B cell (primary cell): ENCODE measurements around the gene PRELID1. TPM values are rescaled to one million over a fixed set of nuclear protein-coding genes. Genes with fewer than 3 reads are reported as not detected.

Experiments used
- ATAC-seq: fragments of 200-7000 bp; cut with Tn5 transposase; one replicate; pipeline ENCODE4 v1.10.0; 2021; ENCODE audit warnings: low read depth, mild to moderate bottlenecking, moderate number of reproducible peaks, moderate library complexity
- CTCF ChIA-PET: fragments of 350-600 bp; sonication (Branson Sonifier 250); formaldehyde crosslinking; loops from one replicate; lab custom pipeline; 2021; ENCODE audit warnings: antibody characterized with exemption, inconsistent platforms; lab: Charles Lee
- POLR2A ChIA-PET: fragments of 350-600 bp; sonication (Branson Sonifier 250); formaldehyde crosslinking; loops from one replicate; lab custom pipeline; 2021; ENCODE audit warnings: antibody characterized with exemption; lab: Charles Lee
- DNase-seq: peaks from one replicate; pipeline ENCODE4 v3.0.0; 2013
- H2AFZ ChIP-seq: 2 replicates; pipeline ENCODE4 v1.6.1; 2012; ENCODE audit warnings: mild to moderate bottlenecking, low read depth, low read length; ENCODE audit not compliant: insufficient read depth, poor library complexity, severe bottlenecking
- H3K27ac ChIP-seq, 2 donors: 1 replicate in 1 of 2; 2 replicates in 1 of 2; pipeline ENCODE4 v1.5.1; 2012 to 2013; ENCODE audit warnings: low read length in 2 of 2, mild to moderate bottlenecking in 2 of 2, moderate library complexity in 1 of 2
- H3K27me3 ChIP-seq, 4 experiments: fragments of 200-600 bp in 1 of 4; sonication (generic) in 1 of 4; replicated peaks in 1 of 4; 1 replicate in 2 of 4; 2 replicates in 2 of 4; pipeline versions ENCODE4 v1.6.1 to v1.7.0; 2013 to 2016; ENCODE audit warnings: low read length in 3 of 4, mild to moderate bottlenecking in 2 of 4, mixed read lengths in 1 of 4, moderate library complexity in 1 of 4; ENCODE audit not compliant: insufficient read depth in 4 of 4, control insufficient read depth in 3 of 4; ENCODE audit errors: control extremely low read depth in 1 of 4
- H3K36me3 ChIP-seq, 2 experiments: replicated peaks in 1 of 2; 1 replicate in 1 of 2; 2 replicates in 1 of 2; pipeline versions ENCODE4 v1.6.1 to v1.7.1; 2013; ENCODE audit warnings: low read length in 1 of 2; ENCODE audit not compliant: insufficient read depth in 2 of 2, control insufficient read depth in 1 of 2; ENCODE audit errors: control extremely low read depth in 1 of 2, extremely low read depth in 1 of 2
- H3K4me1 ChIP-seq, 2 donors: fragments of 200-600 bp in 1 of 2; sonication (generic) in 1 of 2; 1 replicate in 1 of 2; 2 replicates in 1 of 2; pipeline versions ENCODE4 v1.5.1 to v1.6.1; 2013 to 2017; ENCODE audit warnings: low read length in 2 of 2; ENCODE audit not compliant: control insufficient read depth in 2 of 2, insufficient read depth in 2 of 2
- H3K4me2 ChIP-seq: replicated peaks from 2 replicates; pipeline ENCODE3; 2012; ENCODE audit warnings: mild to moderate bottlenecking, low read depth, low read length; ENCODE audit not compliant: poor library complexity, severe bottlenecking
- H3K4me3 ChIP-seq, 5 experiments: fragments of 200-600 bp in 1 of 5; sonication (generic) in 1 of 5; 1 replicate in 3 of 5; 2 replicates in 2 of 5; pipeline versions ENCODE4 v1.5.1 to v1.7.0; 2011 to 2016; ENCODE audit warnings: low read length in 4 of 5, mild to moderate bottlenecking in 4 of 5, low read depth in 2 of 5, control low read depth in 1 of 5, moderate library complexity in 1 of 5; ENCODE audit not compliant: insufficient read depth in 1 of 5; ENCODE audit errors: control extremely low read depth in 1 of 5, extremely low read depth in 1 of 5
- H3K79me2 ChIP-seq: fragments of 200-600 bp; sonication (generic); one replicate; pipeline ENCODE4 v1.6.0; 2016; ENCODE audit warnings: low read length; ENCODE audit not compliant: control insufficient read depth, insufficient read depth
- H3K9ac ChIP-seq: fragments of 200-600 bp; sonication (generic); 2 replicates; pipeline ENCODE4 v1.6.1; 2017; ENCODE audit warnings: mild to moderate bottlenecking, low read length, moderate library complexity
- H3K9me3 ChIP-seq, 3 donors: one replicate each; pipeline versions ENCODE4 v1.6.1 to v1.7.1; 2013; ENCODE audit warnings: low read length in 2 of 3; ENCODE audit not compliant: control insufficient read depth in 2 of 3, insufficient read depth in 1 of 3; ENCODE audit errors: control extremely low read depth in 1 of 3
- H4K20me1 ChIP-seq: 2 replicates; pipeline ENCODE4 v1.6.0; 2012; ENCODE audit warnings: mild to moderate bottlenecking, low read length; ENCODE audit not compliant: insufficient read depth, control insufficient read depth, poor library complexity, severe bottlenecking
- H3K27ac Mint-ChIP-seq: one replicate; pipeline ENCODE4 v1.8.0; 2021; ENCODE audit warnings: mixed read lengths
- H3K27me3 Mint-ChIP-seq: one replicate; pipeline ENCODE4 v1.8.0; 2021; ENCODE audit warnings: mixed read lengths
- H3K4me1 Mint-ChIP-seq: one replicate; pipeline ENCODE4 v1.8.0; 2021; ENCODE audit warnings: mixed read lengths
- H3K4me3 Mint-ChIP-seq: one replicate; pipeline ENCODE4 v1.8.0; 2021; ENCODE audit warnings: mixed read lengths
- H3K9me3 Mint-ChIP-seq: one replicate; pipeline ENCODE4 v1.8.0; 2022; ENCODE audit warnings: mixed read lengths; ENCODE audit not compliant: insufficient read depth
- EZH2 ChIP-seq: IDR thresholded peaks from 2 replicates; pipeline ENCODE4 v1.6.1; 2012; ENCODE audit warnings: borderline replicate concordance, low read depth, mild to moderate bottlenecking, moderate library complexity, low read length; ENCODE audit not compliant: insufficient read depth, poor library complexity, severe bottlenecking
- WGBS: methylation state at CpG from one replicate; pipeline ENCODE4 v1.1.5; 2013; ENCODE audit warnings: missing lambda C conversion rate; ENCODE audit not compliant: insufficient coverage; 5-methylcytosine and 5-hydroxymethylcytosine counted together
- intact Hi-C: fragments of 100-400 bp; cut with micrococcal nuclease; formaldehyde crosslinking; loops from one replicate; pipeline ENCODE4 v1.10.0; 2022
- polyA plus RNA-seq: library from polyadenylated mRNA; depleted of rRNA; stranded (reverse); fragments of >200 nt; gene quantifications from 2 replicates; pipeline ENCODE4 v1.2.3, GENCODE V29; 2012
- total RNA-seq, 2 donors: library from RNA; stranded (reverse); fragments of 120-200 nt in 1 of 2; gene quantifications; 1 replicate in 1 of 2; 2 replicates in 1 of 2; pipeline versions ENCODE4 v1.2.3 to v1.2.4, GENCODE V29; 2013 to 2022
- TF ChIP-seq, protein P1 (sequence below): fragments of 200-600 bp; IDR thresholded peaks from one replicate; pipeline ENCODE4 v1.8.0; 2022; ENCODE audit warnings: antibody characterized with exemption, mild to moderate bottlenecking

Gene PRELID1
- total and polyA plus RNA-seq, 2 donors (not counting 1 experiment from before 2014, with no cell fraction given): 71.7 to 86.8 TPM

DNA sequence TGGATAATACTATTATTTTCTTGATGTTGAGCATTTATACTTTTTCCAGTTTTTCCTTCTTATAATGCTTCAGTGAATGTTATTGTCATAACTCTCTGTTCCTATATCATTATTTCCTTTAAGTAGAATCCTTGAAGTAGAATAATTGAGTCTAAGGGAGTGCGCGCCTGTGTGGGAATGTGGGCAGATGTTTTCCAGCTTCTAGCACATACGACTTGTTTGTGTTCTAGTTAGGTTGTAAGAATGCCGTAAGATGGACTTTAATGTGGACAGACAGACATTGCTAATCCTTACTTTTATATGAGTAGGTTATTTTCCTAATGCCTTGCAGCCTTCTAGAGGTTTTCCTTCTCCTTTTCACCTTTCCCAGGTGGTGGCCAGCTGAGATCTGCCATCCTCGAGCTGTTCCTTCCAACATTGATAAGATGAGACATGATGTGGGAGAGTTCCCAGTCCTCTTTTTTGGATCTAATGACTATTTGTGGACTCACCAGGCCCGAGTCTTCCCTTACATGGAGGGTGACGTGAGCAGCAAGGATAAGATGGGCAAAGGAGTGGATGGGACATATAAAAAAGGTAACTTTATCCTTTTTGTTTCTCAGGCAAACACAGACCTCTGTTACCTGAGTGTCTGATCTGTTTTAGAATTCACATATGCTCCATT, 34.2 kb upstream of the PRELID1 start:
- no peak overlapping the region for H3K27ac ChIP-seq
- no peak overlapping the region for H3K4me2 ChIP-seq
- Mint-ChIP-seq H3K4me3 (no peak overlapping the region), H3K9me3 (no peaks in the 10 kb centered on the region), H3K27ac (no peak overlapping the region), H3K27me3 (no peaks in the 10 kb centered on the region), H3K4me1 (no peaks in the 10 kb centered on the region)
- H4K20me1 ChIP-seq: peaks cover 18% of the 10 kb centered on the region
- H3K36me3 ChIP-seq: peaks cover 6 to 90% of the 10 kb centered on the region in 2 experiments
- DNase-seq: no peak
- intact Hi-C loops: no loop called here
- H3K79me2 ChIP-seq: peaks cover 10% of the 10 kb centered on the region
- ChIA-PET POLR2A (no interaction called here), CTCF (interaction anchor here (1.1 kb wide), 1 partner anchor 156 kb away, joined by 4 read pairs; no protein-coding TSS in a partner anchor)
- H3K4me1 ChIP-seq: no peaks in the 10 kb centered on the region
- H2AFZ ChIP-seq: no peak overlapping the region
- WGBS: 100% methylated on average over 2 of the region's 7 CpGs
- H3K4me3 ChIP-seq: no peak overlapping the region
- no peak for TF ChIP-seq EZH2
- TF ChIP-seq, protein P1, sequence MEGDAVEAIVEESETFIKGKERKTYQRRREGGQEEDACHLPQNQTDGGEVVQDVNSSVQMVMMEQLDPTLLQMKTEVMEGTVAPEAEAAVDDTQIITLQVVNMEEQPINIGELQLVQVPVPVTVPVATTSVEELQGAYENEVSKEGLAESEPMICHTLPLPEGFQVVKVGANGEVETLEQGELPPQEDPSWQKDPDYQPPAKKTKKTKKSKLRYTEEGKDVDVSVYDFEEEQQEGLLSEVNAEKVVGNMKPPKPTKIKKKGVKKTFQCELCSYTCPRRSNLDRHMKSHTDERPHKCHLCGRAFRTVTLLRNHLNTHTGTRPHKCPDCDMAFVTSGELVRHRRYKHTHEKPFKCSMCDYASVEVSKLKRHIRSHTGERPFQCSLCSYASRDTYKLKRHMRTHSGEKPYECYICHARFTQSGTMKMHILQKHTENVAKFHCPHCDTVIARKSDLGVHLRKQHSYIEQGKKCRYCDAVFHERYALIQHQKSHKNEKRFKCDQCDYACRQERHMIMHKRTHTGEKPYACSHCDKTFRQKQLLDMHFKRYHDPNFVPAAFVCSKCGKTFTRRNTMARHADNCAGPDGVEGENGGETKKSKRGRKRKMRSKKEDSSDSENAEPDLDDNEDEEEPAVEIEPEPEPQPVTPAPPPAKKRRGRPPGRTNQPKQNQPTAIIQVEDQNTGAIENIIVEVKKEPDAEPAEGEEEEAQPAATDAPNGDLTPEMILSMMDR: no peak
- no peaks in the 10 kb centered on the region for H3K27me3 ChIP-seq
- no peaks in the 10 kb centered on the region for H3K9me3 ChIP-seq
- ATAC-seq: no peak
- H3K9ac ChIP-seq: no peak overlapping the region

DNA sequence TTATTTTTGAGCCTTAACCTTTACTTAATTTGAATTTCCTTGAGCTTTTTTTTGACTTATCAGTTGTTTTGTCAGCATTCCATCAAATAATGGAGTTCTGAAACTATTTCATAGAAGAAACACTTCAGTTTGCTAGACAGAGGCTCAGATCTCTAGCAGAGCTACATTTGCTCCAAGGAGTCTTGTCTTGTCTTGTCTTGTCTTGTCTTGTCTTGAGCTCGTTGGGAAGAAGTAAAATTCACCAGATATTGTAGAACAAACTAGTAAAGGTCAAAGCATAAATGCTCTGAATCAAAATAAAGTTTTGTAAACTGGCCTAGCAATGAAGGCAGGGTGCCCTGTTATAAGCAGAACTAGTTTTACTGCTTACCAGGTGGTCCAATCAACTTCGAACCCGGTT, 33.6 kb upstream of the PRELID1 start:
- peaks cover 6 to 86% of the 10 kb centered on the region in 2 experiments for H3K36me3 ChIP-seq
- DNase-seq (no peak), ATAC-seq (no peak)
- Mint-ChIP-seq H3K27me3 (no peaks in the 10 kb centered on the region), H3K4me3 (no peak overlapping the region), H3K27ac (no peak overlapping the region), H3K4me1 (no peaks in the 10 kb centered on the region), H3K9me3 (no peaks in the 10 kb centered on the region)
- H3K4me2 ChIP-seq: no peak overlapping the region
- POLR2A ChIA-PET: no interaction called here
- no peak overlapping the region for H3K4me3 ChIP-seq
- H3K9ac ChIP-seq: no peak overlapping the region
- intact Hi-C loops: no loop called here
- TF ChIP-seq, protein P1: no peak
- H3K27ac ChIP-seq: no peak overlapping the region
- no peaks in the 10 kb centered on the region for H3K4me1 ChIP-seq
- CTCF ChIA-PET: interaction anchor here (1.1 kb wide), 1 partner anchor 156 kb away, joined by 4 read pairs; no protein-coding TSS in a partner anchor
- peaks cover 18% of the 10 kb centered on the region for H4K20me1 ChIP-seq
- no peaks in the 10 kb centered on the region for H3K27me3 ChIP-seq
- no peak overlapping the region for H2AFZ ChIP-seq
- H3K79me2 ChIP-seq: peaks cover 10% of the 10 kb centered on the region
- WGBS: no CpG with 5 or more reads among the region's 3 CpGs
- H3K9me3 ChIP-seq: no peaks in the 10 kb centered on the region
